GM23338 (cell line): Measurements from ENCODE around the gene PSMD5. TPM values are rescaled to one million over a fixed set of nuclear protein-coding genes. Genes with fewer than 3 reads are reported as not detected.

Experiments used
- ATAC-seq: fragments of 200-7000 bp; cut with Tn5 transposase; 3 replicates; pipeline ENCODE4 v1.9.1; 2020
- DNase-seq: peaks from one replicate; pipeline ENCODE4 v3.0.0-alpha.2; 2015; ENCODE audit warnings: low spot score
- H2AFZ ChIP-seq: fragments of 200-600 bp; sonication (generic); 2 replicates; pipeline ENCODE4 v1.8.0; 2016; ENCODE audit warnings: antibody characterized with exemption, mild to moderate bottlenecking, moderate library complexity
- H3F3A ChIP-seq: fragments of 200-600 bp; sonication (generic); replicated peaks from 2 replicates; pipeline ENCODE4 v1.8.0; 2017; ENCODE audit warnings: antibody characterized with exemption, mixed run types, low read depth
- H3K27ac ChIP-seq: fragments of 200-600 bp; sonication (generic); 2 replicates; pipeline ENCODE4 v1.6.1; 2016; ENCODE audit warnings: low read depth
- H3K27me3 ChIP-seq: fragments of 200-600 bp; sonication (generic); 2 replicates; pipeline ENCODE4 v1.8.0; 2016; ENCODE audit warnings: mild to moderate bottlenecking, mixed run types, moderate library complexity; ENCODE audit not compliant: insufficient read depth
- H3K36me3 ChIP-seq: fragments of 200-600 bp; sonication (generic); 2 replicates; pipeline ENCODE4 v1.8.0; 2016; ENCODE audit warnings: mild to moderate bottlenecking; ENCODE audit not compliant: insufficient read depth
- H3K4me1 ChIP-seq: fragments of 200-600 bp; sonication (generic); 2 replicates; pipeline ENCODE4 v1.8.0; 2016; ENCODE audit warnings: mild to moderate bottlenecking, moderate library complexity; ENCODE audit not compliant: insufficient read depth
- H3K4me2 ChIP-seq: fragments of 200-600 bp; sonication (generic); 2 replicates; pipeline ENCODE4 v1.7.1; 2017; ENCODE audit warnings: mixed run types
- H3K4me3 ChIP-seq: fragments of 200-600 bp; sonication (generic); 2 replicates; pipeline ENCODE4 v1.6.1; 2016; ENCODE audit warnings: mixed run types
- H3K79me2 ChIP-seq: fragments of 200-600 bp; sonication (generic); replicated peaks from 2 replicates; pipeline ENCODE4 v1.8.0; 2017; ENCODE audit warnings: mild to moderate bottlenecking; ENCODE audit not compliant: insufficient read depth
- H3K9me2 ChIP-seq: fragments of 200-600 bp; sonication (generic); 2 replicates; pipeline ENCODE4 v1.8.0; 2017; ENCODE audit not compliant: insufficient read depth
- H4K20me1 ChIP-seq: fragments of 200-600 bp; sonication (generic); replicated peaks from 2 replicates; pipeline ENCODE4 v1.8.0; 2017; ENCODE audit warnings: mild to moderate bottlenecking; ENCODE audit not compliant: insufficient read depth
- H3K27ac Mint-ChIP-seq: 2 replicates; pipeline ENCODE4 v1.8.0; 2020; ENCODE audit warnings: inconsistent platforms, mild to moderate bottlenecking, moderate library complexity, mixed read lengths
- H3K27me3 Mint-ChIP-seq: 3 replicates; pipeline ENCODE4 v1.8.0; 2022; ENCODE audit warnings: low read depth, mild to moderate bottlenecking, moderate library complexity, mixed read lengths, inconsistent platforms; ENCODE audit not compliant: insufficient read depth, poor library complexity
- H3K36me3 Mint-ChIP-seq: 3 replicates; pipeline ENCODE4 v1.8.0; 2021; ENCODE audit warnings: low read depth, mild to moderate bottlenecking, inconsistent platforms, moderate library complexity, mixed read lengths
- H3K4me1 Mint-ChIP-seq: 3 replicates; pipeline ENCODE4 v1.8.0; 2020; ENCODE audit warnings: mild to moderate bottlenecking, inconsistent platforms, mixed read lengths
- H3K4me3 Mint-ChIP-seq: 3 replicates; pipeline ENCODE4 v1.8.0; 2021; ENCODE audit warnings: moderate library complexity, mild to moderate bottlenecking, inconsistent platforms, mixed read lengths
- H3K9me3 Mint-ChIP-seq: 3 replicates; pipeline ENCODE4 v1.8.0; 2020; ENCODE audit warnings: moderate library complexity, mild to moderate bottlenecking, inconsistent platforms, mixed read lengths
- CREB1 ChIP-seq: fragments of 250-450 bp; sonication (Bioruptor Pico); IDR thresholded peaks from 2 replicates; pipeline ENCODE4 v1.5.0; 2020; ENCODE audit warnings: low read depth, mild to moderate bottlenecking, moderate library complexity
- EZH2 ChIP-seq: fragments of 200-600 bp; sonication (generic); IDR thresholded peaks from one replicate; pipeline ENCODE4 v1.8.0; 2017; ENCODE audit warnings: antibody characterized with exemption, mild to moderate bottlenecking, low read depth; ENCODE audit not compliant: unreplicated experiment
- EZH2phosphoT487 ChIP-seq: fragments of 200-600 bp; sonication (generic); IDR thresholded peaks from one replicate; pipeline ENCODE4 v1.8.1; 2018; ENCODE audit warnings: antibody characterized with exemption; ENCODE audit not compliant: unreplicated experiment
- JUNB ChIP-seq: IDR thresholded peaks from one replicate; pipeline ENCODE4 v1.6.1; 2016; ENCODE audit warnings: antibody characterized with exemption; ENCODE audit not compliant: unreplicated experiment
- NANOG ChIP-seq: IDR thresholded peaks from 2 replicates; pipeline ENCODE4 v1.6.1; 2016; ENCODE audit warnings: antibody characterized with exemption, borderline replicate concordance
- POLR2AphosphoS5 ChIP-seq: IDR thresholded peaks from 2 replicates; pipeline ENCODE4 v1.6.1; 2016; ENCODE audit warnings: antibody characterized with exemption, low read depth
- STAT1 ChIP-seq: IDR thresholded peaks from one replicate; pipeline ENCODE4 v1.6.1; 2016; ENCODE audit warnings: antibody characterized with exemption; ENCODE audit not compliant: unreplicated experiment
- ZNF114 ChIP-seq: fragments of 250-450 bp; sonication (Bioruptor Pico); IDR thresholded peaks from 2 replicates; pipeline ENCODE4 v1.5.0; 2020; ENCODE audit warnings: mild to moderate bottlenecking, moderate library complexity
- ZNF331 ChIP-seq: fragments of 250-450 bp; sonication (Bioruptor Pico); IDR thresholded peaks from 2 replicates; pipeline ENCODE4 v1.5.0; 2020; ENCODE audit warnings: low read depth, mild to moderate bottlenecking, moderate library complexity
- polyA plus RNA-seq: library from polyadenylated mRNA; unstranded; fragments of >200 nt; fragmentation: Nextera tagmentation; extraction: Ambion mirVana; gene quantifications from 2 replicates; pipeline ENCODE4 v1.2.1, GENCODE V29; 2016
- total RNA-seq: library from RNA; depleted of rRNA; stranded (reverse); fragments of >200 nt; shearing (Covaris generic); gene quantifications from 2 replicates; pipeline ENCODE4 v1.2.3, GENCODE V29; 2014
- TF ChIP-seq, protein P1 (sequence below), 2 experiments: fragments of 200-600 bp in 1 of 2; sonication (generic) in 1 of 2; conservative IDR thresholded peaks; 2 replicates each; pipeline versions ENCODE4 v1.5.1 to v1.6.1; 2016 to 2017; ENCODE audit warnings: antibody characterized with exemption in 2 of 2, low read depth in 2 of 2, mild to moderate bottlenecking in 2 of 2, moderate library complexity in 1 of 2
- TF ChIP-seq, protein P2 (sequence below): IDR thresholded peaks from 2 replicates; pipeline ENCODE4 v1.6.1; 2016; ENCODE audit warnings: antibody characterized with exemption
- TF ChIP-seq, protein P3 (sequence below): IDR thresholded peaks from one replicate; pipeline ENCODE4 v1.6.1; 2018; ENCODE audit warnings: antibody characterized with exemption; ENCODE audit not compliant: unreplicated experiment
- TF ChIP-seq, protein P4 (sequence below): fragments of 250-450 bp; sonication (Bioruptor Pico); IDR thresholded peaks from 2 replicates; pipeline ENCODE4 v1.5.0; 2020; ENCODE audit warnings: mild to moderate bottlenecking, moderate library complexity

Gene PSMD5
- total and polyA plus RNA-seq, 2 experiments from 2014 or later: 23.9 to 40.5 TPM

DNA sequence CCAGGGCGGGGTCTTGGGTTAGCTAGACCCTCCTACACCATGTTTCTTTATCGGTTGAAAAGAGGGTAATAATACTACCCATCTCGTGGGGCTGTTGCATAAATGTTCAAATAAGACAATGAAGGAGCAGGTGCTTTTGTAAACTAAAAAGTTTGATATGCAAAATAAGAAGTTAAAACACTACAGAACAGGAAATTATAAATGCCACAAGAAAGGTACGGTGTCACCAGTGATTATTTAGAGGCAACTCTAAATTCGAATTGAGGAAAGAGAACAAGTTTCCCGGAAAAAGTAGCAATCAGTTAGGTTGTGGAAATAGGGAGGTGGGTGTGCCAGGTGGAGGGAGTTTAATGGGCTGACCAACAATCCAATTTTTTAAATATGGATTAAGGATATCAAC is 36.7 kb upstream of the PSMD5 start:
- peaks cover 15% of the 10 kb centered on the region for H3F3A ChIP-seq
- no peak overlapping the region for H3K4me3 ChIP-seq
- DNase-seq: no peak
- H3K9me2 ChIP-seq: no peaks in the 10 kb centered on the region
- H3K79me2 ChIP-seq: peaks cover 6% of the 10 kb centered on the region; the same call in 1 of the 2 replicates
- H3K4me3 Mint-ChIP-seq: no peak overlapping the region
- H3K4me2 ChIP-seq: no peak overlapping the region
- peaks cover 8% of the 10 kb centered on the region for H3K27me3 ChIP-seq
- H3K4me1 ChIP-seq: peaks cover 27% of the 10 kb centered on the region
- peaks cover 17% of the 10 kb centered on the region for H3K27me3 Mint-ChIP-seq
- H4K20me1 ChIP-seq: no peaks in the 10 kb centered on the region
- H3K27ac Mint-ChIP-seq: no peak overlapping the region
- peaks cover 9% of the 10 kb centered on the region for H3K36me3 Mint-ChIP-seq
- no peaks in the 10 kb centered on the region for H3K9me3 Mint-ChIP-seq
- no peaks in the 10 kb centered on the region; the same call in 1 of the 2 replicates for H3K36me3 ChIP-seq
- peaks cover 33% of the 10 kb centered on the region for H3K4me1 Mint-ChIP-seq
- no peak overlapping the region for H2AFZ ChIP-seq
- no peak overlapping the region for H3K27ac ChIP-seq
- ATAC-seq: no peak
- TF ChIP-seq JUNB: no peak
- TF ChIP-seq, protein P1, sequence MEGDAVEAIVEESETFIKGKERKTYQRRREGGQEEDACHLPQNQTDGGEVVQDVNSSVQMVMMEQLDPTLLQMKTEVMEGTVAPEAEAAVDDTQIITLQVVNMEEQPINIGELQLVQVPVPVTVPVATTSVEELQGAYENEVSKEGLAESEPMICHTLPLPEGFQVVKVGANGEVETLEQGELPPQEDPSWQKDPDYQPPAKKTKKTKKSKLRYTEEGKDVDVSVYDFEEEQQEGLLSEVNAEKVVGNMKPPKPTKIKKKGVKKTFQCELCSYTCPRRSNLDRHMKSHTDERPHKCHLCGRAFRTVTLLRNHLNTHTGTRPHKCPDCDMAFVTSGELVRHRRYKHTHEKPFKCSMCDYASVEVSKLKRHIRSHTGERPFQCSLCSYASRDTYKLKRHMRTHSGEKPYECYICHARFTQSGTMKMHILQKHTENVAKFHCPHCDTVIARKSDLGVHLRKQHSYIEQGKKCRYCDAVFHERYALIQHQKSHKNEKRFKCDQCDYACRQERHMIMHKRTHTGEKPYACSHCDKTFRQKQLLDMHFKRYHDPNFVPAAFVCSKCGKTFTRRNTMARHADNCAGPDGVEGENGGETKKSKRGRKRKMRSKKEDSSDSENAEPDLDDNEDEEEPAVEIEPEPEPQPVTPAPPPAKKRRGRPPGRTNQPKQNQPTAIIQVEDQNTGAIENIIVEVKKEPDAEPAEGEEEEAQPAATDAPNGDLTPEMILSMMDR (conservative IDR thresholded peaks at IDR 0.05; ENCODE audit: low read depth in 2 of 2): no peak
- TF ChIP-seq CREB1 (CRISPR knock-in tag): no peak
- no peak for TF ChIP-seq ZNF331 (CRISPR knock-in tag)
- TF ChIP-seq EZH2: no peak
- TF ChIP-seq POLR2AphosphoS5: no peak
- no peak for TF ChIP-seq ZNF114 (CRISPR knock-in tag)
- TF ChIP-seq NANOG: no peak
- no peak for TF ChIP-seq STAT1
- TF ChIP-seq, protein P2, sequence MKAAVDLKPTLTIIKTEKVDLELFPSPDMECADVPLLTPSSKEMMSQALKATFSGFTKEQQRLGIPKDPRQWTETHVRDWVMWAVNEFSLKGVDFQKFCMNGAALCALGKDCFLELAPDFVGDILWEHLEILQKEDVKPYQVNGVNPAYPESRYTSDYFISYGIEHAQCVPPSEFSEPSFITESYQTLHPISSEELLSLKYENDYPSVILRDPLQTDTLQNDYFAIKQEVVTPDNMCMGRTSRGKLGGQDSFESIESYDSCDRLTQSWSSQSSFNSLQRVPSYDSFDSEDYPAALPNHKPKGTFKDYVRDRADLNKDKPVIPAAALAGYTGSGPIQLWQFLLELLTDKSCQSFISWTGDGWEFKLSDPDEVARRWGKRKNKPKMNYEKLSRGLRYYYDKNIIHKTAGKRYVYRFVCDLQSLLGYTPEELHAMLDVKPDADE: no peak
- TF ChIP-seq, protein P3, sequence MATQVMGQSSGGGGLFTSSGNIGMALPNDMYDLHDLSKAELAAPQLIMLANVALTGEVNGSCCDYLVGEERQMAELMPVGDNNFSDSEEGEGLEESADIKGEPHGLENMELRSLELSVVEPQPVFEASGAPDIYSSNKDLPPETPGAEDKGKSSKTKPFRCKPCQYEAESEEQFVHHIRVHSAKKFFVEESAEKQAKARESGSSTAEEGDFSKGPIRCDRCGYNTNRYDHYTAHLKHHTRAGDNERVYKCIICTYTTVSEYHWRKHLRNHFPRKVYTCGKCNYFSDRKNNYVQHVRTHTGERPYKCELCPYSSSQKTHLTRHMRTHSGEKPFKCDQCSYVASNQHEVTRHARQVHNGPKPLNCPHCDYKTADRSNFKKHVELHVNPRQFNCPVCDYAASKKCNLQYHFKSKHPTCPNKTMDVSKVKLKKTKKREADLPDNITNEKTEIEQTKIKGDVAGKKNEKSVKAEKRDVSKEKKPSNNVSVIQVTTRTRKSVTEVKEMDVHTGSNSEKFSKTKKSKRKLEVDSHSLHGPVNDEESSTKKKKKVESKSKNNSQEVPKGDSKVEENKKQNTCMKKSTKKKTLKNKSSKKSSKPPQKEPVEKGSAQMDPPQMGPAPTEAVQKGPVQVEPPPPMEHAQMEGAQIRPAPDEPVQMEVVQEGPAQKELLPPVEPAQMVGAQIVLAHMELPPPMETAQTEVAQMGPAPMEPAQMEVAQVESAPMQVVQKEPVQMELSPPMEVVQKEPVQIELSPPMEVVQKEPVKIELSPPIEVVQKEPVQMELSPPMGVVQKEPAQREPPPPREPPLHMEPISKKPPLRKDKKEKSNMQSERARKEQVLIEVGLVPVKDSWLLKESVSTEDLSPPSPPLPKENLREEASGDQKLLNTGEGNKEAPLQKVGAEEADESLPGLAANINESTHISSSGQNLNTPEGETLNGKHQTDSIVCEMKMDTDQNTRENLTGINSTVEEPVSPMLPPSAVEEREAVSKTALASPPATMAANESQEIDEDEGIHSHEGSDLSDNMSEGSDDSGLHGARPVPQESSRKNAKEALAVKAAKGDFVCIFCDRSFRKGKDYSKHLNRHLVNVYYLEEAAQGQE: no peak
- TF ChIP-seq EZH2phosphoT487: no peak
- TF ChIP-seq, protein P4, sequence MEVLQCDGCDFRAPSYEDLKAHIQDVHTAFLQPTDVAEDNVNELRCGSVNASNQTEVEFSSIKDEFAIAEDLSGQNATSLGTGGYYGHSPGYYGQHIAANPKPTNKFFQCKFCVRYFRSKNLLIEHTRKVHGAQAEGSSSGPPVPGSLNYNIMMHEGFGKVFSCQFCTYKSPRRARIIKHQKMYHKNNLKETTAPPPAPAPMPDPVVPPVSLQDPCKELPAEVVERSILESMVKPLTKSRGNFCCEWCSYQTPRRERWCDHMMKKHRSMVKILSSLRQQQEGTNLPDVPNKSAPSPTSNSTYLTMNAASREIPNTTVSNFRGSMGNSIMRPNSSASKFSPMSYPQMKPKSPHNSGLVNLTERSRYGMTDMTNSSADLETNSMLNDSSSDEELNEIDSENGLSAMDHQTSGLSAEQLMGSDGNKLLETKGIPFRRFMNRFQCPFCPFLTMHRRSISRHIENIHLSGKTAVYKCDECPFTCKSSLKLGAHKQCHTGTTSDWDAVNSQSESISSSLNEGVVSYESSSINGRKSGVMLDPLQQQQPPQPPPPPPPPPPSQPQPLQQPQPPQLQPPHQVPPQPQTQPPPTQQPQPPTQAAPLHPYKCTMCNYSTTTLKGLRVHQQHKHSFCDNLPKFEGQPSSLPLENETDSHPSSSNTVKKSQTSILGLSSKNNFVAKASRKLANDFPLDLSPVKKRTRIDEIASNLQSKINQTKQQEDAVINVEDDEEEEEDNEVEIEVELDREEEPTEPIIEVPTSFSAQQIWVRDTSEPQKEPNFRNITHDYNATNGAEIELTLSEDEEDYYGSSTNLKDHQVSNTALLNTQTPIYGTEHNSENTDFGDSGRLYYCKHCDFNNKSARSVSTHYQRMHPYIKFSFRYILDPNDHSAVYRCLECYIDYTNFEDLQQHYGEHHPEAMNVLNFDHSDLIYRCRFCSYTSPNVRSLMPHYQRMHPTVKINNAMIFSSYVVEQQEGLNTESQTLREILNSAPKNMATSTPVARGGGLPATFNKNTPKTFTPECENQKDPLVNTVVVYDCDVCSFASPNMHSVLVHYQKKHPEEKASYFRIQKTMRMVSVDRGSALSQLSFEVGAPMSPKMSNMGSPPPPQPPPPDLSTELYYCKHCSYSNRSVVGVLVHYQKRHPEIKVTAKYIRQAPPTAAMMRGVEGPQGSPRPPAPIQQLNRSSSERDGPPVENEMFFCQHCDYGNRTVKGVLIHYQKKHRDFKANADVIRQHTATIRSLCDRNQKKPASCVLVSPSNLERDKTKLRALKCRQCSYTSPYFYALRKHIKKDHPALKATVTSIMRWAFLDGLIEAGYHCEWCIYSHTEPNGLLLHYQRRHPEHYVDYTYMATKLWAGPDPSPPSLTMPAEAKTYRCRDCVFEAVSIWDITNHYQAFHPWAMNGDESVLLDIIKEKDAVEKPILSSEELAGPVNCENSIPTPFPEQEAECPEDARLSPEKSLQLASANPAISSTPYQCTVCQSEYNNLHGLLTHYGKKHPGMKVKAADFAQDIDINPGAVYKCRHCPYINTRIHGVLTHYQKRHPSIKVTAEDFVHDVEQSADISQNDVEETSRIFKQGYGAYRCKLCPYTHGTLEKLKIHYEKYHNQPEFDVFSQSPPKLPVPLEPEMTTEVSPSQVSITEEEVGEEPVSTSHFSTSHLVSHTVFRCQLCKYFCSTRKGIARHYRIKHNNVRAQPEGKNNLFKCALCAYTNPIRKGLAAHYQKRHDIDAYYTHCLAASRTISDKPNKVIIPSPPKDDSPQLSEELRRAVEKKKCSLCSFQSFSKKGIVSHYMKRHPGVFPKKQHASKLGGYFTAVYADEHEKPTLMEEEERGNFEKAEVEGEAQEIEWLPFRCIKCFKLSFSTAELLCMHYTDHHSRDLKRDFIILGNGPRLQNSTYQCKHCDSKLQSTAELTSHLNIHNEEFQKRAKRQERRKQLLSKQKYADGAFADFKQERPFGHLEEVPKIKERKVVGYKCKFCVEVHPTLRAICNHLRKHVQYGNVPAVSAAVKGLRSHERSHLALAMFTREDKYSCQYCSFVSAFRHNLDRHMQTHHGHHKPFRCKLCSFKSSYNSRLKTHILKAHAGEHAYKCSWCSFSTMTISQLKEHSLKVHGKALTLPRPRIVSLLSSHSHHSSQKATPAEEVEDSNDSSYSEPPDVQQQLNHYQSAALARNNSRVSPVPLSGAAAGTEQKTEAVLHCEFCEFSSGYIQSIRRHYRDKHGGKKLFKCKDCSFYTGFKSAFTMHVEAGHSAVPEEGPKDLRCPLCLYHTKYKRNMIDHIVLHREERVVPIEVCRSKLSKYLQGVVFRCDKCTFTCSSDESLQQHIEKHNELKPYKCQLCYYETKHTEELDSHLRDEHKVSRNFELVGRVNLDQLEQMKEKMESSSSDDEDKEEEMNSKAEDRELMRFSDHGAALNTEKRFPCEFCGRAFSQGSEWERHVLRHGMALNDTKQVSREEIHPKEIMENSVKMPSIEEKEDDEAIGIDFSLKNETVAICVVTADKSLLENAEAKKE (CRISPR knock-in tag): no peak
